Measurements from ENCODE around the gene SNX9.
A peak's percentile ranks its signal among the peaks of the same experiment; 100 is the strongest.
"Not testable (repeated sequence)": the region's sequence is repeated elsewhere in the genome, so short reads cannot be mapped to it uniquely, and the experiment has no call there.

Gene SNX9

GRCh38 chr6:157972177-157972576 lies 149.1 kb downstream of the SNX9 start:
- not testable (repeated sequence) for H3K4me1 ChIP-seq (ENCODE audit: control insufficient read depth, insufficient read depth, low read length); H3K4me3 ChIP-seq (ENCODE audit: low read depth, low read length); H3K27ac ChIP-seq (ENCODE audit: low read depth, low read length); H3K9ac ChIP-seq (ENCODE audit: low read length); H3K36me3 ChIP-seq (ENCODE audit: control insufficient read depth, insufficient read depth, low read length); H3K27me3 ChIP-seq (ENCODE audit: control insufficient read depth, insufficient read depth, low read length); H3K9me3 ChIP-seq (ENCODE audit: control insufficient read depth, insufficient read depth, low read depth, low read length)

GRCh38 chr6:157974341-157974894 lies 151.4 kb downstream of the SNX9 start:
- H3K27me3 ChIP-seq (ENCODE audit: control insufficient read depth, insufficient read depth, low read length): peaks cover 11% of the 10 kb centered on the region
- no peaks in the 10 kb centered on the region for H3K9me3 ChIP-seq (ENCODE audit: control insufficient read depth, insufficient read depth, low read depth, low read length)
- H3K4me1 ChIP-seq (ENCODE audit: control insufficient read depth, insufficient read depth, low read length): peaks cover 11% of the 10 kb centered on the region; the same call in 1 of the 2 replicates
- no peak overlapping the region for H3K9ac ChIP-seq (ENCODE audit: low read length)
- H3K36me3 ChIP-seq (ENCODE audit: control insufficient read depth, insufficient read depth, low read length): no peaks in the 10 kb centered on the region
- H3K27ac ChIP-seq (ENCODE audit: low read depth, low read length): no peak overlapping the region
- no peak overlapping the region for H3K4me3 ChIP-seq (ENCODE audit: low read depth, low read length)

DNA sequence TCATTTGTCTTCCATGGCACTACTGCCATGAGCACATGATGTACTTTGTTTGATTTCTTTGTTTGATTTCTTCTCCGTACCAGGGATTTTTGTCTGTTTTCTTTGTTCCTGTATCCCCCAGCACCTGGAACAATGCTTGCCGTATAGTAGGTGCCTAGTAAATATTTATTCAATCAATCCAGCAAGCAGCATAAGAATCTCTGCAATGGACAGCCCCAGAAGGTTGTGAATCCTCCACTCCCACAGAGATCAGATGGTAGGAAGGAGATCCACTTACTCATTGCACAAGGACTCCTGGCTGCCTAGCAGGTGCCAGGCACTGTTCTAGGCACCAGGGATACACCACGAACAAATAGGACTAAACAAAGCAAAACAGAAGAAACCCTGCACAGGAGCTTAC lies 151.9 kb downstream of the SNX9 start:
- H3K9ac ChIP-seq (ENCODE audit: low read length): no peak overlapping the region
- H3K27me3 ChIP-seq (ENCODE audit: control insufficient read depth, insufficient read depth, low read length): peaks cover 13% of the 10 kb centered on the region
- no peaks in the 10 kb centered on the region for H3K9me3 ChIP-seq (ENCODE audit: control insufficient read depth, insufficient read depth, low read depth, low read length)
- H3K36me3 ChIP-seq (ENCODE audit: control insufficient read depth, insufficient read depth, low read length): no peaks in the 10 kb centered on the region
- H3K4me1 ChIP-seq (ENCODE audit: control insufficient read depth, insufficient read depth, low read length): peaks cover 11% of the 10 kb centered on the region; the same call in 1 of the 2 replicates
- H3K27ac ChIP-seq (ENCODE audit: low read depth, low read length): no peak overlapping the region
- H3K4me3 ChIP-seq (ENCODE audit: low read depth, low read length): no peak overlapping the region

DNA sequence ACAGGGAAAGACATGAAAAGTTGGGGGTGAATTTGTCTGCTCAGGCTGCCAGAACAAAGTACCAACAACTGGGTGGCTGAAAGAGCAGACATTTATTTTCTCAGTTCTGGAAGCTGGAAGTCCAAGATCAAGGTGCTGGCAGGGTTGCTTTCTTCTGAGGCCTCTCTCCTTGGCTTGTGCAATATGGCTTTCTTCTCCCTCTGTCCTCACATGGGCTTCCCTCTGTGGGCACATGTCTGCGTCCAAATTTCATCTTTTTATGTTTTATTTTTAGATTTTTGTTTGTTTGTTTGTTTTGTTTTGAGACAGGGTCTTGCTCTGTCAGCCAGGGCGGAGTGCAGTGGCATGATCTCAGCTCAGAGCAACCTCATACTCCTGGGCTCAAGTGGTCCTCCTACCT lies 152.4 kb downstream of the SNX9 start:
- Histone ChIP-seq H3K36me3 (ENCODE audit: control insufficient read depth, insufficient read depth, low read length) (no peaks in the 10 kb centered on the region), H3K9me3 (ENCODE audit: control insufficient read depth, insufficient read depth, low read depth, low read length) (no peaks in the 10 kb centered on the region), H3K4me3 (ENCODE audit: low read depth, low read length) (no peak overlapping the region), H3K27ac (ENCODE audit: low read depth, low read length) (no peak overlapping the region), H3K27me3 (ENCODE audit: control insufficient read depth, insufficient read depth, low read length) (peaks cover 18% of the 10 kb centered on the region), H3K4me1 (ENCODE audit: control insufficient read depth, insufficient read depth, low read length) (peaks cover 12% of the 10 kb centered on the region; the same call in 1 of the 2 replicates), H3K9ac (ENCODE audit: low read length) (no peak overlapping the region)

DNA sequence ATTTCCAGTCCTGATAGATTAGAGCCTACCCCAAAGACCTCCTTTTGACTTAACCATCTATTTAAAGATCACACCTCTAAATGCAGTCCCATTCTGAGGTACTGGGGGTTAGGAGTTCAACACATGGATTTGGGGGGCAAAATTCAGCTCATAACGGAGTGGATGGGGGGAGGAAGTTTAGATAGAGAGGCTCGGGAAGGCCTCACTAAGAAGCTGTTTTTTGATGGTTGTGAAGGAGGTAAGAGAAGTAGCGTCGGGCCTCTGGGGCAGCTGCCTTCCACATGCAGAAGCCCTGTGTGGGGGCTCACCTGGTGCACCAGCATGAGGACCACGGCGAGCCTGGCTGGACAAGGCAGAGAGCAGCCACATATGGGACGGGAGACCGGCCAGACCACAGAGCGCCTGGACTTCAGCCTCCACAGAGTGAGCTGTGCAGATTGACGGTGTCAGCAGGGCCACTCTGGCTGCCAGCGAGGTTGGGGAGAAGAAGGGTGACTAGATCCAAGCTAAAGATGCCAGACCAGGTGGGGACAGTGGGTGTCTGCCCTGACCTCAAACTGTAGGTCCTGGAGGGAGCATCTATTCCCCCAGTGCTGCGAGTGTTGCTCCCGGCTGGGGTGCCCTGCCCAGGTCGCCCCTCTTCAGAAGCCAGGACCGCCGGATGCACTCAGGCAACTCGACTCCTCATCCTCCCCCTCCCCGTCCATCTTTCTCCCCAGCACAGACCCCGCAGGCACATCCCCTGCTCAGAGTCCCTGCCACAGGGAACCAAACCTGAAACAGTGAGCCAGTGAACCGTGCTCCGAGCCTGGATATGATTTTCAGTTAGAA lies 153.5 kb downstream of the SNX9 start:
- Histone ChIP-seq H3K4me1 (ENCODE audit: control insufficient read depth, insufficient read depth, low read length) (peaks cover 19% of the 10 kb centered on the region), H3K9ac (ENCODE audit: low read length) (no peak overlapping the region), H3K36me3 (ENCODE audit: control insufficient read depth, insufficient read depth, low read length) (no peaks in the 10 kb centered on the region), H3K9me3 (ENCODE audit: control insufficient read depth, insufficient read depth, low read depth, low read length) (no peaks in the 10 kb centered on the region), H3K27me3 (ENCODE audit: control insufficient read depth, insufficient read depth, low read length) (peaks cover 26% of the 10 kb centered on the region), H3K27ac (ENCODE audit: low read depth, low read length) (no peak overlapping the region), H3K4me3 (ENCODE audit: low read depth, low read length) (no peak overlapping the region)

GRCh38 chr6:157977176-157977804 lies 154.2 kb downstream of the SNX9 start:
- Histone ChIP-seq H3K9me3 (ENCODE audit: control insufficient read depth, insufficient read depth, low read depth, low read length) (no peaks in the 10 kb centered on the region), H3K9ac (ENCODE audit: low read length) (no peak overlapping the region), H3K36me3 (ENCODE audit: control insufficient read depth, insufficient read depth, low read length) (no peaks in the 10 kb centered on the region), H3K4me1 (ENCODE audit: control insufficient read depth, insufficient read depth, low read length) (peaks cover 20% of the 10 kb centered on the region), H3K4me3 (ENCODE audit: low read depth, low read length) (no peak overlapping the region), H3K27me3 (ENCODE audit: control insufficient read depth, insufficient read depth, low read length) (peaks cover 26% of the 10 kb centered on the region), H3K27ac (ENCODE audit: low read depth, low read length) (no peak overlapping the region)

- peaks cover 26% of the 10 kb centered on the region for H3K27me3 ChIP-seq (ENCODE audit: control insufficient read depth, insufficient read depth, low read length)
- no peak overlapping the region for H3K4me3 ChIP-seq (ENCODE audit: low read depth, low read length)
- no peaks in the 10 kb centered on the region for H3K9me3 ChIP-seq (ENCODE audit: control insufficient read depth, insufficient read depth, low read depth, low read length)
- H3K4me1 ChIP-seq (ENCODE audit: control insufficient read depth, insufficient read depth, low read length): peaks cover 28% of the 10 kb centered on the region
- no peaks in the 10 kb centered on the region for H3K36me3 ChIP-seq (ENCODE audit: control insufficient read depth, insufficient read depth, low read length)
- no peak overlapping the region for H3K9ac ChIP-seq (ENCODE audit: low read length)
- no peak overlapping the region for H3K27ac ChIP-seq (ENCODE audit: low read depth, low read length)
These were observed 155.2 kb downstream of the SNX9 start for GRCh38 chr6:157978021-157978783.

DNA sequence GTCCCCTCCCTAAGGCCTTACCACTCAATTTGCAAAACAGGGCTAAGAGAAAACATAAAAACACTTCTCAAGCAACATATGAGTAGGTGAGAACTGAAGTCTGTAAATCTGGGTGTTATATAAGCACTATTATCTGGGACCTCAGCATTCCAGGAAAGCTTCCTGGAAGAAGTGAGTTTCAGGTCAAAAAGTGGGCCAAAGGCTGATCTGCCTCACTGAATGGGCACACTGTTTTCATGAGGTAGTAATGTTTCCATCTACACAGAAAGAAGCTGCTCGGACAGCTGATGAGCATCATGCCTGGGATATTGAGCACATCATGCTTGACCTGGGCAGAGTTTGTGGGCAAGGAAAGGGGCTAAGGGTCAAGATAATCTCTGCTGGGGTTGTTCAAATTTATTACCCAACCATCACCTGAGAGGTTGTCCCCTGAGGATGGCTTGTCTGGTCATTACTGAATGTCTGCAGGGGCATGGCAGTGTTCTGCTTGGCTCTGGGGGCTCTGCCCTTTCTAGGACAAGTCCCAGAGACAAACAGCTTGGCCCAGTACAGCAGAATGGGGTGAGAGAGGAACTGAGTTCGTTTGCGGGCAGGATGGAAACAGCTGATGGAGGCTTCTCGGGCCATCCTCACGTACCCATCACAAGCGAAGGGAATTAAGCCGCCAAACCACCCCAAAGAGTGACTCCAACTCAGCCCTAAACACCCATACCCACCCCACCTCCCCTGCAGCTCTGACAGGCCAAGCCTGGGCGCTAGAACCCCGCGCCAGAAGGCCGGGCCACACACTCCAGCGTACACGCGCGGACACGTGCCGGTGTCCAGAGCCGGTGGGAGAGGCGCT lies 157.5 kb downstream of the SNX9 start:
- Histone ChIP-seq H3K9me3 (ENCODE audit: control insufficient read depth, insufficient read depth, low read depth, low read length) (no peaks in the 10 kb centered on the region), H3K9ac (ENCODE audit: low read length) (peak overlapping the region; percentile 95), H3K27me3 (ENCODE audit: control insufficient read depth, insufficient read depth, low read length) (peaks cover 26% of the 10 kb centered on the region), H3K27ac (ENCODE audit: low read depth, low read length) (peak overlapping the region; percentile 6; the same call in 1 of the 2 replicates), H3K36me3 (ENCODE audit: control insufficient read depth, insufficient read depth, low read length) (no peaks in the 10 kb centered on the region), H3K4me3 (ENCODE audit: low read depth, low read length) (peak overlapping the region; percentile 84), H3K4me1 (ENCODE audit: control insufficient read depth, insufficient read depth, low read length) (peaks cover 35% of the 10 kb centered on the region)

DNA sequence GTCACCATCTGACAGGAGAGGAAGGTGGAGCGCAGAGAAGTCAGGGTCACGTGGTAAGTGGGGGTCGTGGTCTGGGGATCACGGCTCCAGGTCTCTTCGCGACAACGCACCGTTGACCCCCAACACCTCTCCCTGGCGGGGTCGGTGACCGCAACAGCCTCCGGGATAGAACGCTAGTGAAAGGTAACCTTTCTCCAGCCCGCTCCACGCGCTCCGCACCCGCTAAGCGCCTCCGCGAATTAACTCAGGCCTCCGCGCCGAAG lies 158.0 kb downstream of the SNX9 start:
- Histone ChIP-seq H3K9ac (ENCODE audit: low read length) (peak overlapping the region; percentile 95), H3K27ac (ENCODE audit: low read depth, low read length) (peak overlapping the region; percentile 6; the same call in 1 of the 2 replicates), H3K9me3 (ENCODE audit: control insufficient read depth, insufficient read depth, low read depth, low read length) (no peaks in the 10 kb centered on the region), H3K27me3 (ENCODE audit: control insufficient read depth, insufficient read depth, low read length) (peaks cover 26% of the 10 kb centered on the region), H3K4me3 (ENCODE audit: low read depth, low read length) (peak overlapping the region; percentile 84), H3K36me3 (ENCODE audit: control insufficient read depth, insufficient read depth, low read length) (no peaks in the 10 kb centered on the region), H3K4me1 (ENCODE audit: control insufficient read depth, insufficient read depth, low read length) (peaks cover 40% of the 10 kb centered on the region)

DNA sequence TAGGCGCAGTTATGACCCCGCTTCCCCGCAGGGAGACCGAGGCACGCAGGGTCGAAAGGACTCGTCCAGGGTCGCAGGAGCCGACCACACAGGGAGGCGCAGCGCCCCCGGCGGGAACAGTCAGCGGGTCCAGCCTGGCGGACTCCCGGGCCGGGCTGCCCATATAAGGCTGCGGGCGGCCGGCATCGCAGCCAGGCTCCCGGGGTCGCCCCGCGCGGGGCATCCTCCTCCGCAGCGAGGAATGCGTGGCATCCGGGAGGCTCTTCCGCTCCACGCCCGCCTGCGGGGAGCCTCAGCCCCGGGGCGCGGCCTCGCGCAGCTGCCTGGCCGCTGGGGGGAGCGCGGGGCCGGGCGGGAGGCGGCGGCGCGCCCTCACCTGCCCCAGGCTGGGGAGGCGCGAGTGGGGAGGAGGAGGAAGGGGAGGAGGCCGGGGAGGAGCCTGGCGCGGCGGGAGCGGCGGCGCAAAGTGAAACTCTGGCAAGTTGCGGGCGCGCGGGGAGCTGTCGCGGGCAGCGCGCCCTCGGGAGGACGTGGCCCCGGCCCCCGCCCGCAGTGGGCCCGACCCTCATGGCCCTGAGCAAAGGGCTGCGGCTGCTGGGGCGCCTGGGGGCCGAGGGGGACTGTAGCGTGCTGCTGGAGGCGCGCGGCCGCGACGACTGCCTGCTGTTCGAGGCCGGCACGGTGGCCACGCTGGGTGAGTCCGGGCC lies 158.5 kb downstream of the SNX9 start, which contains the start of gene SYNJ2:
SYNJ2 (plus strand) TSS at position 469 of the 707 bp plus-strand sequence; CDS start at position 568, 99 bp downstream.
- Histone ChIP-seq H3K27me3 (ENCODE audit: control insufficient read depth, insufficient read depth, low read length) (peaks cover 26% of the 10 kb centered on the region), H3K27ac (ENCODE audit: low read depth, low read length) (peak within 1 kb of the TSS; percentile 93), H3K4me1 (ENCODE audit: control insufficient read depth, insufficient read depth, low read length) (peaks cover 45% of the 10 kb centered on the region)

More for the DNA sequence above, 158.5 kb downstream of the SNX9 start, which contains the start of gene SYNJ2:
- H3K9me3 ChIP-seq (ENCODE audit: control insufficient read depth, insufficient read depth, low read depth, low read length): no peaks in the 10 kb centered on the region
- H3K4me3 ChIP-seq (ENCODE audit: low read depth, low read length): peak within 1 kb of the TSS; percentile 84
- H3K36me3 ChIP-seq (ENCODE audit: control insufficient read depth, insufficient read depth, low read length): no peaks in the 10 kb centered on the region
- peak within 1 kb of the TSS; percentile 95 for H3K9ac ChIP-seq (ENCODE audit: low read length)
